Stimulated activated CD4-positive, alpha-beta T cell treated with anti-CD3 and anti-CD28 coated beads, Interleukin-1b, Interleukin-23, amount 100 ng/mL, for 24 hours (primary cell): Measurements from ENCODE around the gene SAA4.
"Not testable (repeated sequence)": the region's sequence is repeated elsewhere in the genome, so short reads cannot be mapped to it uniquely, and the experiment has no call there.

Experiments used
- DNase-seq, 4 experiments: peaks; one replicate each; pipeline ENCODE4 v3.0.0-alpha.2; 2020; ENCODE audit warnings: low read depth in 4 of 4, low spot score in 1 of 4

Gene SAA4

GRCh38 chr11:18191376-18191775, 45.2 kb downstream of the SAA4 start:
- no peak for DNase-seq

- not testable (repeated sequence) for DNase-seq
Measured at GRCh38 chr11:18189476-18190245, 46.9 kb downstream of the SAA4 start.

GRCh38 chr11:18188796-18189195, 47.8 kb downstream of the SAA4 start:
- DNase-seq, result no peak
